ENCODE results near the gene ASCC3.

ASCC3 gene

GRCh38 chr6:100484474-100484873, 396.7 kb downstream of the ASCC3 start:
- no peak for DNase-seq

- DNase-seq: no peak
These were observed 398.4 kb downstream of the ASCC3 start for GRCh38 chr6:100482698-100483097.

- peak in 1 of 2 donors; percentile 24 for DNase-seq
These were observed 401.7 kb downstream of the ASCC3 start for GRCh38 chr6:100479179-100480035.

- DNase-seq: no peak
These were observed 405.4 kb downstream of the ASCC3 start for GRCh38 chr6:100475554-100476320.

- DNase-seq: no peak
These were observed 407.9 kb downstream of the ASCC3 start for GRCh38 chr6:100473182-100473581.

- no peak for DNase-seq
These were observed 408.5 kb downstream of the ASCC3 start for GRCh38 chr6:100472674-100473073.

- DNase-seq: no peak
These were observed 410.6 kb downstream of the ASCC3 start for GRCh38 chr6:100470422-100471120.

- DNase-seq: no peak
These were observed 411.8 kb downstream of the ASCC3 start for GRCh38 chr6:100469101-100469859.

GRCh38 chr6:100468016-100468622, 413.0 kb downstream of the ASCC3 start:
- no peak for DNase-seq

GRCh38 chr6:100467129-100468015, 413.8 kb downstream of the ASCC3 start:
- DNase-seq: no peak

GRCh38 chr6:100466410-100467128, 414.6 kb downstream of the ASCC3 start:
- DNase-seq: no peak

- no peak for DNase-seq
These were observed 415.3 kb downstream of the ASCC3 start for GRCh38 chr6:100465701-100466409.

- DNase-seq: no peak
These were observed 416.0 kb downstream of the ASCC3 start, which contains the start of gene SIM1 for GRCh38 chr6:100464903-100465700. Gene SIM1, minus strand, starts transcription at chr6:100464921. Its CDS starts 1,453 bp downstream, at chr6:100463468.

GRCh38 chr6:100464162-100464851, 416.8 kb downstream of the ASCC3 start:
- DNase-seq: no peak

- no peak for DNase-seq
These were observed 417.4 kb downstream of the ASCC3 start for GRCh38 chr6:100463630-100464161.

- no peak for DNase-seq
These were observed 418.2 kb downstream of the ASCC3 start for GRCh38 chr6:100462706-100463629.

Measured in CD4-positive, alpha-beta T cell treated with Interleukin-4 for 1 hour (primary cell).